RWPE2 (cell line): Measurements from ENCODE around the gene PNPLA1.
"Not testable (repeated sequence)": the region's sequence is repeated elsewhere in the genome, so short reads cannot be mapped to it uniquely, and the experiment has no call there.

ENCODE experiments used
- ATAC-seq: fragments of 200-7000 bp; cut with Tn5 transposase; 3 replicates; pipeline ENCODE4 v1.9.1; 2021; ENCODE audit warnings: low read depth
- DNase-seq: peaks from one replicate; pipeline ENCODE4 v3.0.0-alpha.2; 2020; ENCODE audit warnings: low spot score
- H3K27ac ChIP-seq: fragments of 450-650 bp; 2 replicates; pipeline ENCODE4 v1.5.1; 2017; ENCODE audit warnings: mild to moderate bottlenecking; ENCODE audit not compliant: poor library complexity, severe bottlenecking
- H3K27me3 ChIP-seq: fragments of 250-450 bp; sonication (Bioruptor Pico); 2 replicates; pipeline ENCODE4 v1.5.1; 2021; ENCODE audit warnings: mild to moderate bottlenecking, moderate library complexity; ENCODE audit not compliant: insufficient read depth, poor library complexity, severe bottlenecking
- H3K36me3 ChIP-seq: fragments of 250-450 bp; sonication (Bioruptor Pico); 2 replicates; pipeline ENCODE4 v1.5.1; 2020; ENCODE audit warnings: low read depth, mild to moderate bottlenecking, moderate library complexity
- H3K4me1 ChIP-seq: fragments of 250-450 bp; sonication (Bioruptor Pico); 2 replicates; pipeline ENCODE4 v1.5.1; 2021; ENCODE audit warnings: mild to moderate bottlenecking, moderate library complexity; ENCODE audit not compliant: insufficient read depth, poor library complexity, severe bottlenecking
- H3K4me3 ChIP-seq: fragments of 250-450 bp; sonication (Bioruptor Pico); 2 replicates; pipeline ENCODE4 v1.5.1; 2021; ENCODE audit warnings: mild to moderate bottlenecking, moderate library complexity; ENCODE audit not compliant: severe bottlenecking
- H3K9me3 ChIP-seq: fragments of 250-450 bp; sonication (Bioruptor Pico); 2 replicates; pipeline ENCODE4 v1.5.1; 2021; ENCODE audit warnings: mild to moderate bottlenecking, moderate library complexity; ENCODE audit not compliant: severe bottlenecking
- CTCF ChIP-seq: fragments of 450-650 bp; IDR thresholded peaks from one replicate; pipeline ENCODE4 v1.5.1; 2017; ENCODE audit warnings: mild to moderate bottlenecking, moderate library complexity; ENCODE audit not compliant: poor library complexity, severe bottlenecking

The PNPLA1 gene

GRCh38 chr6:36337814-36338213, 68.0 kb downstream of the PNPLA1 start:
- ATAC-seq, result no peak
- H3K27me3 ChIP-seq, result peaks cover 15% of the 10 kb centered on the region
- H3K36me3 ChIP-seq, result no peaks in the 10 kb centered on the region
- H3K4me3 ChIP-seq, result no peak overlapping the region
- H3K4me1 ChIP-seq, result no peaks in the 10 kb centered on the region
- TF ChIP-seq CTCF, result no peak
- no peak overlapping the region for H3K27ac ChIP-seq
- no peaks in the 10 kb centered on the region for H3K9me3 ChIP-seq
- DNase-seq, result no peak

- not testable (repeated sequence) for H3K9me3 ChIP-seq, H3K36me3 ChIP-seq, ATAC-seq, H3K4me3 ChIP-seq, H3K27ac ChIP-seq, DNase-seq, H3K4me1 ChIP-seq
- peaks cover 15% of the 10 kb centered on the region for H3K27me3 ChIP-seq
Measured at GRCh38 chr6:36338223-36338622, 68.4 kb downstream of the PNPLA1 start.

- H3K4me1 ChIP-seq, result no peaks in the 10 kb centered on the region
Measured at GRCh38 chr6:36339146-36339545, 69.3 kb downstream of the PNPLA1 start.

GRCh38 chr6:36340306-36340617, 70.4 kb downstream of the PNPLA1 start:
- H3K4me1 ChIP-seq, result no peaks in the 10 kb centered on the region
- peaks cover 15% of the 10 kb centered on the region for H3K27me3 ChIP-seq
- H3K36me3 ChIP-seq, result no peaks in the 10 kb centered on the region
- no peak for DNase-seq
- no peak overlapping the region for H3K27ac ChIP-seq
- no peak for ATAC-seq
- TF ChIP-seq CTCF, result no peak
- H3K9me3 ChIP-seq, result no peaks in the 10 kb centered on the region
- H3K4me3 ChIP-seq, result no peak overlapping the region

More at GRCh38 chr6:36339146-36339545, 69.3 kb downstream of the PNPLA1 start:
- Histone ChIP-seq H3K27me3 (peaks cover 15% of the 10 kb centered on the region), H3K9me3 (no peaks in the 10 kb centered on the region), H3K4me3 (no peak overlapping the region), H3K36me3 (no peaks in the 10 kb centered on the region), H3K27ac (no peak overlapping the region)
- TF ChIP-seq CTCF, result no peak
- ATAC-seq, result no peak
- DNase-seq, result no peak

GRCh38 chr6:36340618-36341454, 71.0 kb downstream of the PNPLA1 start:
- H3K9me3 ChIP-seq, result no peaks in the 10 kb centered on the region
- H3K27ac ChIP-seq, result no peak overlapping the region
- no peak overlapping the region for H3K4me3 ChIP-seq
- peaks cover 15% of the 10 kb centered on the region for H3K27me3 ChIP-seq
- H3K4me1 ChIP-seq, result no peaks in the 10 kb centered on the region
- ATAC-seq (peak; percentile 63; the same call in 2 of the 3 replicates), DNase-seq (no peak)
- no peaks in the 10 kb centered on the region for H3K36me3 ChIP-seq
- TF ChIP-seq CTCF, result peak; percentile 93
